T follicular helper cell (primary cell): ENCODE results near the gene USP46.

Experiments used
- DNase-seq: peaks from one replicate; pipeline ENCODE4 v3.0.0-alpha.2; 2020; ENCODE audit warnings: low read depth

USP46 gene

GRCh38 chr4:52657618-52658501 is 1.2 kb downstream of the USP46 start:
- DNase-seq, result no peak

GRCh38 chr4:52657292-52657617 is 1.8 kb downstream of the USP46 start:
- no peak for DNase-seq

GRCh38 chr4:52655506-52655905 is 3.6 kb downstream of the USP46 start:
- no peak for DNase-seq

- DNase-seq, result no peak
Measured at GRCh38 chr4:52651996-52652672, 7.0 kb downstream of the USP46 start.

- no peak for DNase-seq
Measured at GRCh38 chr4:52648836-52649235, 10.3 kb downstream of the USP46 start.

GRCh38 chr4:52646741-52647140 is 12.4 kb downstream of the USP46 start:
- no peak for DNase-seq

GRCh38 chr4:52646096-52646495 is 13.0 kb downstream of the USP46 start:
- DNase-seq, result no peak

- no peak for DNase-seq
Measured at GRCh38 chr4:52645300-52645699, 13.8 kb downstream of the USP46 start.

- no peak for DNase-seq
Measured at GRCh38 chr4:52643785-52644244, 15.3 kb downstream of the USP46 start.

- DNase-seq, result no peak
Measured at GRCh38 chr4:52643190-52643589, 15.9 kb downstream of the USP46 start.

- DNase-seq, result no peak
Measured at GRCh38 chr4:52641854-52642563, 17.1 kb downstream of the USP46 start.

- no peak for DNase-seq
Measured at GRCh38 chr4:52640808-52641565, 18.1 kb downstream of the USP46 start.

- no peak for DNase-seq
Measured at GRCh38 chr4:52638717-52639116, 20.4 kb downstream of the USP46 start.

- DNase-seq, result no peak
Measured at GRCh38 chr4:52637116-52637515, 22.0 kb downstream of the USP46 start.

- no peak for DNase-seq
Measured at GRCh38 chr4:52635560-52635959, 23.5 kb downstream of the USP46 start.

GRCh38 chr4:52635130-52635529 is 24.0 kb downstream of the USP46 start:
- no peak for DNase-seq

GRCh38 chr4:52633846-52634245 is 25.3 kb downstream of the USP46 start:
- DNase-seq, result no peak

GRCh38 chr4:52628974-52629373 is 30.1 kb downstream of the USP46 start:
- no peak for DNase-seq

GRCh38 chr4:52628543-52628942 is 30.6 kb downstream of the USP46 start:
- no peak for DNase-seq

GRCh38 chr4:52627876-52628275 is 31.2 kb downstream of the USP46 start:
- no peak for DNase-seq

GRCh38 chr4:52625216-52625615 is 33.9 kb downstream of the USP46 start:
- no peak for DNase-seq

GRCh38 chr4:52622564-52622963 is 36.5 kb downstream of the USP46 start:
- DNase-seq, result no peak
